A172 (cell line): ENCODE results near the gene PRSS35. TPM values are rescaled to one million over a fixed set of nuclear protein-coding genes. Genes with fewer than 3 reads are reported as not detected.
"Not testable (repeated sequence)": the region's sequence is repeated elsewhere in the genome, so short reads cannot be mapped to it uniquely, and the experiment has no call there.

Experiments used
- DNase-seq: peaks from one replicate; pipeline ENCODE4 v3.0.0-alpha.2; 2015; ENCODE audit warnings: low spot score
- total RNA-seq: library from RNA; depleted of rRNA; stranded (reverse); fragments of >200 nt; shearing (Covaris generic); gene quantifications from 2 replicates; pipeline ENCODE4 v1.2.3, GENCODE V29; 2014; rRNA removed

PRSS35 gene, protein sequence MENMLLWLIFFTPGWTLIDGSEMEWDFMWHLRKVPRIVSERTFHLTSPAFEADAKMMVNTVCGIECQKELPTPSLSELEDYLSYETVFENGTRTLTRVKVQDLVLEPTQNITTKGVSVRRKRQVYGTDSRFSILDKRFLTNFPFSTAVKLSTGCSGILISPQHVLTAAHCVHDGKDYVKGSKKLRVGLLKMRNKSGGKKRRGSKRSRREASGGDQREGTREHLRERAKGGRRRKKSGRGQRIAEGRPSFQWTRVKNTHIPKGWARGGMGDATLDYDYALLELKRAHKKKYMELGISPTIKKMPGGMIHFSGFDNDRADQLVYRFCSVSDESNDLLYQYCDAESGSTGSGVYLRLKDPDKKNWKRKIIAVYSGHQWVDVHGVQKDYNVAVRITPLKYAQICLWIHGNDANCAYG
- 0.90 and 1.3 TPM in 2 replicates for total RNA-seq

- peak; percentile 47 for DNase-seq
Measured at GRCh38 chr6:83511901-83512681, at the start of gene PRSS35. TSS of gene PRSS35 (plus strand) at chr6:83512534. CDS start at chr6:83523442, 10,908 bp downstream.

GRCh38 chr6:83463886-83464285, 48.4 kb upstream of the PRSS35 start:
- DNase-seq, result no peak

DNA sequence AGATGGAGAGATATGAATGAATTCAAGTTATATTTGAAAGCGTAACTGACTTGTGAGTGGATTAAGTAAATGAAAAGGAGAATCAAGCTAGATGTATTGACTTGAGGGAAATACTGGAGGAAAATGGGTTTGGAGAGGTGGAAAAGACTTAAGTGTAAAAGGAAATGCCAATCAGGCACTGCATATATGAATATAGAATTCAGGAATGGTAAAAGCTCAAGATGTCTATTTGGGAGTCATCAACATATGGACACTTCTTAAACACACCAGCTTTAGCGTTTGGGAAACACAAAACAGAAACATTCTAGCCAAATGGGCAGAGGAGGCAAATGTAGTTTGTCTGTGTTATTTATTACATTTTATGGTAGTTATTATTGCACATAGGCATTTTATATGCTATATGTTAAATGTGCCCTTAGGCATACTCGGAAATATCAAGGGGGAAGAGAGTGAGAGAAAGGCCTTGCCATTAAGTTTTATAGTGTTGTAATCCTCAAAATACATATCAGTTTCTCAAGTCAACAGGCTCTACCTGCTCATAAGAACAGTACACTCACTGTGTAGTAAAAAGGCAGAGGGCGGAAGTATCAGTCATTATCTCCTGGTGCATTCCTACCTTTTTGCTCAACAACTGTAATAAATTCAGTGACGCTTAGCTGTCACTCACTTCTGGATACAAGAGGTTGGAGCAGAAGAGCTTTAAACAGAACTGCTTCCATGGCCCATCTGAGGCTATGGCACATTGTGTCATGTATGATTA, 47.8 kb upstream of the PRSS35 start:
- no peak for DNase-seq

GRCh38 chr6:83466328-83466727, 46.0 kb upstream of the PRSS35 start:
- DNase-seq, result no peak

DNA sequence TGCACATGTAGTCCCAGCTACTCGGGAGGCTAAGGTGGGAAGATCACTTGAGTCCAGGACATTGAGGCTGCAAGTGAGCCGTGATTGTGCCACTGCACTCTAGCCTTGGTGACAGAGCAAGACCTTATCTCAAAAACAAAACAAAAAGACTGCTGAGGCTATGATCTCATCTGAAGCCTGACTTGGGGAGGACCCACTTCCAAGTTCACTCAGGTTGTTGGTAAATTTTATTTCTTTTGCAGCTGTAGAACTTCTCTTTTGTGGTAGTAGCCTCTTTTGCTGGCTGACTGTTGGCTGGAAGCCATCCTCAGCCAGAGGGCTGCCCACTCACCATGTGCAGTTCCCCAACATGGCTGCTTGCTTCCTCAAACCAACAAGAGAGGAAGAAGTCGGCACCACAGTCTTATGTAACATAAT, 44.7 kb upstream of the PRSS35 start:
- DNase-seq, result no peak

DNA sequence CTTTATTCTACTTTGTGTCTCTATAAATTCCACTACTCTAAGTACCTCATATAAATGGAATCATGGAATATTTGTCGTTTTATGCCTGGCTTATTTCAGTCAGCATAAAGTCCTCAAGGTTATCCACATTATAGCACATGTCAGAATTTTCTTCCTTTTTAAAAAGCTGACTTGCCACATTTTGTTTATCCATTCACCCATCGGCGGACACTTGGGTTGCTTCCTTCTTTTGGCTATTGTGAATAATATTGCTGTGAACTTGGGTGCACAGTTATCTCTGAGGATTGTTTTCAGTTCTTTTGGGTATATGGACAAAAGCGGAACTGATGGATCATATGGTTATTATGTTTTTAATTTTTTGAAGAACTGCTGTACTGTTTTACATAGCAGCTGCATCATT, 42.3 kb upstream of the PRSS35 start:
- no peak for DNase-seq

GRCh38 chr6:83470587-83470986, 41.7 kb upstream of the PRSS35 start:
- DNase-seq, result no peak

- DNase-seq, result no peak
Measured at GRCh38 chr6:83472767-83473166, 39.6 kb upstream of the PRSS35 start.

- DNase-seq, result no peak
Measured at GRCh38 chr6:83474309-83474708, 38.0 kb upstream of the PRSS35 start.

- DNase-seq, result no peak
Measured at GRCh38 chr6:83476971-83477370, 35.4 kb upstream of the PRSS35 start.

GRCh38 chr6:83479389-83479788, 32.9 kb upstream of the PRSS35 start:
- no peak for DNase-seq

DNA sequence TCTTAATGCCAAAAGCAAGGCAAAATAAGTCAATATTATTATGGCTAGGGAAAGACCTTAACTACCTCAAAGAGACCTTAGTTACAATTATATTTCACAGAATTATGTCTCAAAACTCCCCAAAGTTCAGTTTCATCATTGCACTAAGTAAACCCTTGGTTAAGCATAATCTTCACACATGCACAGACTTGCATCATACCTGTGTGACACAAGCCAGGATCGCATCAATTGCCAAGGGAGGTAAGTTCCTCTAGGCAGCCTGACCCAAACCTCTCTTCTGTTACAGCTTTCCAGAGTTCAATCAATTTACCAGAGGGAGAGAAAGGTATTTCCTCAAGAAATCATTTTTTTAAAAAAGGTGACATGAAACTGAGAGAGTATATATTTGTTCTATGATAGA, 31.9 kb upstream of the PRSS35 start:
- DNase-seq, result no peak

GRCh38 chr6:83481938-83482337, 30.4 kb upstream of the PRSS35 start:
- not testable (repeated sequence) for DNase-seq

- DNase-seq, result no peak
Measured at GRCh38 chr6:83488448-83488847, 23.9 kb upstream of the PRSS35 start.

DNA sequence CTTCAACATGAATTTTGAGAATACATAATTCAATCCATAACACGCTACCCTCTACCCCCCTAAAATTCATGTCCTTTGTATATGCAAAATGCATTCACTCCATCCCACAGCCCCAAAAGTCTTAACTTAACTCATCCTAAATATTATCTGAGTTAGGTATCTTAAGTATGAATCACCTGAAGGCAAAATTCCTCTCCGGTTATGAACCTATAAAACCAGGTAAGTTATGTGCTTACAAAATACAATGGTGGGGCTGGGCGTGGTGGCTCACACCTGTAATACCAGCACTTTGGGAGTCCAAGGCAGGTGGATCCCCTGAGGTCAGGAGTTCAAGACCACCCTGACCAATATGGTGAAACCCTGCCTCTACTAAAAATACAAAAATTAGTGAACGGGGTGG, 23.5 kb upstream of the PRSS35 start:
- DNase-seq, result no peak

DNA sequence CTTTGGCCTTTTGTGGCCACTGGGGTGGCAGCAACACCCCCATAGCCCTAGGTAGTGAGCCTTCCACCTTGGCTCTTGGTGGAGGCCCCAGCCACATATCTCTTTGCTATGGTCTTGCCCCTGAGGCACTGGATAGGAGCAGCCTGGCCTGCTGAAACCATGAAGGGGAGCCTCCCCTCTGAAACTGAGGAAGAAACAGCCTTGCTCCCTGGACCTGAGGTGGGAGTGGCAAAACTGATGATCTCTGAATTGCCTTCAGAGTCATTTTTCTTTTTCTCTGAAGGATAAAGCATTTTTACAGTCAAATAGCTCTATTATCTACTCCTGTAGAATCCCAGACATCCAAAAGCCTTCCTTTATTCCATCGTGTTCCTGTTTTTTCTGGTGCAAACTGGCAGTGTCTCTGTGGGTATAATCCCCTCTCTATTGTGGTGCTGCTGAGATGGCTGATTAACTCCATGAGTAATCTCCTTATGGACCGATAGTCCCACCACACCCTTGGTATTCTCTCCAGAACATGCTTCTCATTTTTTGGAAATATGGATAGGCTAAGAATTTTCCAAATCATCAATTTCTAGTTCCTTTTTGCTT, 22.0 kb upstream of the PRSS35 start:
- no peak for DNase-seq

DNA sequence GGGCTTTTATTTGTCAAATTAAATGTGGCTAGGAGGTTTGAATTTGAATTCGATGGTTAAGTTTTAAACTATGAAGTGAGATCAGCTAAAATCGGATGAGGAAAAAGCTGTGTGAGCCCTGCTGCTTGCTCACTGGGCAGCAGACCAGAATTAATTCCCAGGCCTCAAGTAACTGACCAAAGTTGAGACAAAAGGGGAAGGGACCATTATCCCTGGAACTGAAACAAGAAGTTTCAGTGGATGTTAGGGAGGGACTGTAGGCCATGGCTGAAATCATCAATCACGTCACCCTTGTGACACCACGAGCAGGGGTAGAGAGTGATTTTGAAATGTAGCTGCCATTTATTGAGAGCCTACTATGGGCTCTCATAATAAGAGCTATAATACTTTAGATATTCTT, 7.0 kb upstream of the PRSS35 start:
- DNase-seq, result no peak

DNA sequence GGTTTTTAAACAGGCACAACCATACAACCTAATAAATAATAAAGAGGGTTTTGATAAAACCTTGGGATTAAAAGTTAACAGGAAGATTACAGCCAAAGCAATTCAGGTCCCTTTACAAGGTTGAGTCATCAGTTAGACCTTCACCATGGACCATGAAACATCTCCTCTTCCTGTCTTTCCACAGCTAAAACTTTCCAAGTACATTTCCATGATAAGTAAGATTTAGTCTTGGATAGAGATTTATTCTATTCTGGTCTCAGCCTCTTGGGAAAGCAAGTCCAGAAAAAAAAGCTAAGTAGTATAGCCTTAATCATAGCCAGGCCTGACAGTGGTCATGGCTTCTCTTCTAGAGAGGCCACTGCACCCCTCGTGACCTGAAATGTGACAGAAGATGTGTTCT, 2.9 kb upstream of the PRSS35 start:
- no peak for DNase-seq

GRCh38 chr6:83510791-83511190, 1.5 kb upstream of the PRSS35 start:
- no peak for DNase-seq

- DNase-seq, result no peak
Measured at GRCh38 chr6:83511266-83511665, 1.1 kb upstream of the PRSS35 start.

- DNase-seq, result no peak
Measured at GRCh38 chr6:83514466-83514865, 2.1 kb downstream of the PRSS35 start.
